HG03159 (cell line): Measurements from ENCODE around the gene LIM2.
"Not testable (repeated sequence)": the region's sequence is repeated elsewhere in the genome, so short reads cannot be mapped to it uniquely, and the experiment has no call there.

Experiments used
- ATAC-seq: cut with Tn5 transposase; IDR thresholded peaks from one replicate; pipeline ENCODE4 v1.9.1; 2021; ENCODE audit warnings: mild to moderate bottlenecking, moderate library complexity; ENCODE audit not compliant: unreplicated experiment

Gene LIM2, protein sequence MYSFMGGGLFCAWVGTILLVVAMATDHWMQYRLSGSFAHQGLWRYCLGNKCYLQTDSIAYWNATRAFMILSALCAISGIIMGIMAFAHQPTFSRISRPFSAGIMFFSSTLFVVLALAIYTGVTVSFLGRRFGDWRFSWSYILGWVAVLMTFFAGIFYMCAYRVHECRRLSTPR

DNA sequence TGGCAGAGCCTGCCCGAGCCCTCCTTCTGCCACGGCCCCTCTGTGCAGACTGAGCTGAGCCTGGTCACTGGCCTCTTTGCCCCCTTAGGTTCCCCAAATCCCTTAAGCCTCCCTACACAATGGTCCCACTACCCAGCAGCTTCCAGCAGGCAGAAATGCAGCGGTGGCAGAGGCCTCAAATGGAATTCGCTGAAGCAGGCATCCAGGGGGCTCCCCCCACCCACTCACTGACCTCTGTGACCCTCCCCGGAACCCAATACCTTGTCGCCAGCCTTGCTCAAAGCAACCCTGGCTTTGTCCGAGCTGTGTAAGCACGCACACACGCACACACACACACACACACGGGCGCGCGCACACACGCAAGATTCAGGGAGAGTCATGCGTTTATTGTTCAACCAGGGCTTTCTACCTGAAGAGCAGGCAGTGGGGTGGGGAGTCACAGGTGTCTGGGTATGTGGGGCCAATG lies at the start of gene LIM2:
Gene LIM2, minus strand, starts transcription at position 51 of the 466 bp plus-strand sequence. CDS start 531 bp downstream, outside the sequence.
- no peak for ATAC-seq

DNA sequence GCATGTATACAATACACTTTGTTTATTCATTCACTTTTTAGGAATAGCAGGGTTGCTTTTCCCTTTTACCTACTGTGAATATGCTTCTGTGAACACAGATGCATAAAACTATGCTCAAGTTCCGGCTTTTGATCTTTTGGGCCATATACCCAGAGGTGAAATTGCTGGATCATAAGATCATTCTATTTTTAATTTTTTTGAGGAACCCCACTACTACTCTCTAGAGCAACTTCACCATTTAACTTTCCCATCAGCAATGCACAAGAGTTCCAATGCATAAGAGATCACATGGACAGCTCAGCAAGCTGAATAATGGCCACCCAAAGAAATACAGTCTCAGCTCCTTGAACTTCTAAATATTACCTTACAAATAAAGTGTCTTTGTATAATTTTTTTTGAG lies 46.7 kb upstream of the LIM2 start:
- no peak for ATAC-seq

DNA sequence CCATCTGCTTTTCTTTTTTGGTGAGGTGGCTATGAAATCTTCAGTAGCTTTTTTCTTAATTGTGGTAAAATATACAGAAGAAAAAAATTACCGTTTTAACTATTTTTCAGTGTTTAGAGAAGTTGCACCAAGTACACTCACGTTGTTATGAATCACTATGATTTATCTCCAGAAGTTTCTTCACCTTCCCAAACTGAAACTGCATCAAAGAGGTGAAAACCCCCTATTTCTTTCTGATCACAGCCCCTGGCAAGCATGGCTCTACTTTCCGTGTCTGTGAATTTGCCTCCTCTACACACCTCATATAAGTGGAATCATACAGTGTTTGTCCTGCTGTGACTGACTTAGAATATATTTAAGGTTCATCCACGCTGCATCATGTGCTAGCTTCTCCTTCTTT lies 45.3 kb upstream of the LIM2 start:
- ATAC-seq, result no peak

DNA sequence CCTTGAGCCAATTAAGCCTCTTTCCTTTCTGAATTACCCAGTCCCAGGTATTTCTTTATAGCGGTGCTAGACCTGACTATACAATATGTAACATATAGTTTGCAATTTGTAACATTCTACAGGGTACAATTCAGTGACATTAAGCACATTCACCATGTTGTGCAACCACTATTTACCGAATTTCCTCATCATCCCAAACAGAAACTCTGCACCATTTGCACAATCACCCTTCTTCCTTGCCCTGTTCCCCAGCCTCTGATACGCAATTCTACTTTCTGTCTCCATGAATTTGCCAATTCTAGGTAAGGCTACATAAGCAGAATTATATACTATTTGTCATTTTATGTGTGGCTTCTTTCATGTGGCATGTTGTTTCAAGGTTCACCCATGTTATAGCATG lies 43.4 kb upstream of the LIM2 start:
- ATAC-seq, result no peak

DNA sequence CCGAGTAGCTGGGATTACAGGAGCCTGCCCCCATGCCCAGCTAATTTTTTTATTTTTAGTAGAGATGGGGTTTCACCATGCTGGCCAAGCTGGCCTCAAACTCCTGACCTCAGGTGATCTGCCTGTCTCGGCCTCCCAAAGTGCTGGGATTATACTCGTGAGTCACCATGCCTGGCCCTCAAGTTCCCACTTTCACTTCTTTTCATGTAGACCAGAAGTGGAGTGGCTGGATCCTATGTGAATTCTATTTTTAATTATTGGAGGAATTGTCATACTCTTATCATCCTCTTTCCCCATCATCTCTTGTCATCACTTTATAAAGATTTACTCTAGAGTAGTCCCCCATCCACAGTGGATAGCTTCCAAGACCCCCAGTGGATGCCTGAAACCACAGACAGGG lies 42.4 kb upstream of the LIM2 start:
- no peak for ATAC-seq

DNA sequence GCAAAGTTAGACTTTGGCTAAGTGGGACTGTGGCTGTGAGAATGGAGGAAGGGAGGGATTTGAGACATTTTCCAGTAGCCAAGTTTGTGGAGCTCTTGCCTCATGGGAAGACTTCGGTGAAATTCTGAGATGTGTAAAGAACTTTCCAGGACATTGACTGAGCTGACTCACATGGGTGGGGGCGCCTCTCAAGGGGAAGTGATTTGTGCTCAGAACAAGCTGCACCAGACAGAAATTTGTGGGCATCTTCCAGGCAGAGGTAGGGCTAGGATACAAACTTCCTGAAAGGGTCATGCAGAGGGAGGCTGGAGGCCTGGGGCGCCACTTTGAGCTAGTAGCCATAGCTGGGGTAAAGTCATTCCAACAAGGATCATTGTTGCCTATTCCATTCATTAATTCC lies 39.4 kb upstream of the LIM2 start:
- ATAC-seq, result no peak

DNA sequence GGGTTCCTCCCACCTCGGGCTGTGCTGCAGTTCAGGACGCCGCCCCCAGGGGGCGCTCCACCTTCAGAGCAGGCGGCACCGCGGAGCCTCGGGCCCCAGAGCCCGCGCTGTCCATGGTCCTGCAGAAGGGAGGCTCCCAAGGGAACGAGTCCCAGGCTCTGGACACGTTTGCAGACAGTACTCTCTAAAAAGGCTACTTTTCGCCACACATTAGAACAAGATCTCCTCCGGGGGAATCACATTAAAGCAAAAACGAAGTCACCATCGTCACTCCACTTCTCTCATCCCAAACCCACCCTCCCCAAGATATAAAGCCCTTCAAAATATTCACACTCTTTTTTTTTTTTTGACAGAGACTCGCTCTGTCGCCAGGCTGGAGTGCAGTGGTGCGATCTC lies 34.3 kb upstream of the LIM2 start:
- no peak for ATAC-seq

DNA sequence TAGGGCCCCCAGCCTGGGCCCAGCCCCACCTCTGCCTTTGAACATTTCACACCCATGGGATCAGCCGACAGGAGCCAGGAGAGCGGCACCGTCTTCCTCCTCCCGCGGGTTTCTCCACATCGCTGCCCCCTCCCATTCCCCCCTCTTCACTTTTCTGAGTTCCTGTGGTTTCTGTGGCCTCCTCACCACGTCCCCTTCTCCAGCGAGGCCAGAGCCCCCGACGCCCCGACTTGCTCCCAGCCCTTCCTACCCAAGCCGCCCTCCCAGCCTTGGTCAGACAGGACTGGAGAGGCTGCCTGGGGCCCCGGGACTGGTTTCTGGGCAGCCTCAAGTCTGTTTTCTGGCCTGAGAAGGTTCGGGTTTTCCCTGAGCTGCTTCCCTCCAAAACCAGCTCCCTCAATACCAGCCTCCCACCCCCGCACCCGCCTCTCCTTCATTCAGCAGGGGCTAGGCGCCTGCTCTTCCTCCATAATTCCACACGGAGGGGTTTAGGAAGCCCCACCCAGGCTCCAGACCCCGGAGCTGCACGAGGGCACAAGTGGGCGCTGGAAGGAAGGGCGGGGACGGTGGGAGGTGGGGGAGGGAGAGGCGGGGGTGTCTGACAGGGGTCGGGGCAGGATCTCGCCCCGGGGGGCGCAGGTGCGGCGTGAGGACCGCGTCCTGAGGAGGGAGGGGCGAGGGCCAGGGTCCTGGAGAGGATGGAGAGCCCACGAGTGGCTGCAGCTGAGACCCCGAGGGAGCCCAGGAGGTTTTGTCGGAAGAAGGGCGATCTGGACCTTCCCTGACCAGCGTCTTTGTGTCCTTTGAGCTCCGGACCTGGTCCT lies 33.7 kb upstream of the LIM2 start:
- ATAC-seq, result no peak

DNA sequence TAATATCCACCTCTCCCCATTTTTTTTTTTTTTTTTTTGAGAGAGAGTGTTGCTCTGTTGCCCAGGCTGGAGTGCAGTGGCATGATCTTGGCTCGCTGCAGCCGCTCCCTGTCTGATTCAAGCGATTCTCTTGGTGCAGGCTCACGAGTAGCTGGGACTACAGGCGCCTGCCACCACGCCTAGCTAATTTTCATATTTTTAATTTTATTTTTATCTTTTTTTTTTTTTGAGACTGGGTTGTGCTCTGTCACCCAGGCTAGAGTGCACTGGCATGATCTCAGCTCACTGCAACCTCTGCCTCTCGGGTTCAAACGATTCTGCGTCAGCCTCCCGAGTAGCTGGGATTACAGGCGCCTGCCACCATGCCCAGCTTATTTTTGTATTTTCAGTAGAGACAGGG lies 32.7 kb upstream of the LIM2 start:
- ATAC-seq, result not testable (repeated sequence)

DNA sequence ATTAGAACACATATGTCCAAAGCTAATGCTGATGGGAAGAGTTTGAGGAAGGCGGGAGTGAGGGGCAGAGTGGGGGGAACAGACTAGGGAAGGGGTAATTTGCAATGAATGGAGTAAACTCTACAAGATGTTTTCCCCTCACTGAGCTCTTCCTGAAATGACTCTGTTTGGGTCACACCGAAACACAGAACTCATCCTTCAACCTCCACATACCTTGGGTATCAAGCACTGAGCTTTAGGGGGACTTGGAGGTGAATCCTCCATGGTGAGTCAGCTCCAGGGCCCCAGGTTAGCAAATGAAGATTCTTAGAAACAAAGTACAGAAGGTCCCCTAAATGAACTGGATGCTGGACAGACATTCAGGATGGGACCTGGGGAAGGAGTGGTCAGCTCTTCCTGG lies 30.9 kb upstream of the LIM2 start:
- no peak for ATAC-seq

DNA sequence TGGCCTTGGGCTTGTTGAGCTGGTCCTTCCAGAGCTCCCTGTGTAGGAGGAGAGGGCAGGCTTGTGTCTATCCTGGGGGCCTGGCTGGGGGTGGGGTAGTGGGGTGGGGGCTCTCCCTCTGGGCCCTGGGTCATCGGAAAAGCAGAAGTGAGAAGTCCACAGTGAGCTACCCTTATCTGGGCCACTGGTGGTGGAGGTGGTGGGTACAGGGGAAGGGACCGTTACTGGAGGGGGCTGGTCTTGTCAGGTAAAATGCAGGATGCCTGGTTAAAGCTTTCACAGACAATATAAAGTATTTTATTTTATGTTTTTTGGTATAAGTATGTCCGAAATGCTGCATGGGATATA lies 30.0 kb upstream of the LIM2 start:
- ATAC-seq, result peak; percentile 33

DNA sequence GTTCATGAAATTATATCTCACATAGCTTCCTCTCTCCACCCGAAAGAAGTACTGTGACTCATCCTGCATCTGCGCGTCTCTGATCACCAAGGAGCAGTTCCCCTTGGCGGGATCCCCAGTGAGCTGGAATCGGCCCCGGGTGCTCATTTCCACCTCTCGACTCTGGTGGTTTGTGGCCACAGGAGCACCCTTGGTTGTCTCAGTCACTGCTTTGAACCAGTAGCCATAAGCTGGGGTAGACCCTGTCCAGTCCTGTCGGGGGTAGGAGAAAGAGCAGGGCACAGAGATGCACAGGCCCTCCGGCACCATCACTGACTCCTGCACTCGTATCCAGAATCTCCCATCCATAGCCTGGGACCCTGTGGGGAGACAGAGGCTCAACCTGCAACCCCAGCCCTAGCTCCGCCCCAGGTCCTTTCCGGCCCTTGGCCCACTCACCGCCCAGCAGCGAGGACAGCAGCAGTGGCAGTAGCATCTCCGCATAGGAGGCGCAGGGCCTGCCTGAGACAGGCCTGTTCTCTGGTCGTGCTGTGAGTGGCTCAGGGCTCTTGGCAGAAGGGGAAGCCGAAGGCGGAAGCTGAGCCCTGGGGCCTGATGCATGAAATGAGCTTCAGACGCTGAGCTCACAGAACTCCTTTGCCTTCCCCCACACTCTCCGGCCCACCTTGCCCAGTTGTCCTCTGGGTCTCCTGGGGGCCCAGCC lies 29.5 kb upstream of the LIM2 start, which contains the start of gene SIGLEC10:
Gene SIGLEC10, minus strand, starts transcription at position 536 of the 703 bp plus-strand sequence. Its CDS starts 61 bp downstream, at position 475.
- ATAC-seq, result peak; percentile 55

DNA sequence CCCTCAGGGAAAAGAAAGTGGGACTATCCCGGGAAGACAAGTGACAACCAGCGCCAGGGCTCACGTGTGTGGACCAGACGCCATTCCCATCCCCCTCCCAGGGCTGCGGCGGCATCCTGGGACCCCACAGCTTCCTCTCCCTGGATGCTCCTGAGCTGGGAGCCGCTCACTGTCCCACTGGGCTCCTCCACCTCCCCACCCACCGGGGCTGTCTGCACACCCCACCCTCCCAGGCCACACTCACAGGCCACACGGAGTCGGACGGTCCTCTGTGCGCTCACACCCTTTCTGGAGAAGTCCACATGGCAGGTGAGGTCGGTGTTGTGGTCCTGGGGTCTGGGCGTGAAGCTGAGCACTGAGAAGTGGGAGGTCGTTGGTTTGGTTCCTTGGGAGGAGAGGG lies 28.6 kb upstream of the LIM2 start:
- not testable (repeated sequence) for ATAC-seq

DNA sequence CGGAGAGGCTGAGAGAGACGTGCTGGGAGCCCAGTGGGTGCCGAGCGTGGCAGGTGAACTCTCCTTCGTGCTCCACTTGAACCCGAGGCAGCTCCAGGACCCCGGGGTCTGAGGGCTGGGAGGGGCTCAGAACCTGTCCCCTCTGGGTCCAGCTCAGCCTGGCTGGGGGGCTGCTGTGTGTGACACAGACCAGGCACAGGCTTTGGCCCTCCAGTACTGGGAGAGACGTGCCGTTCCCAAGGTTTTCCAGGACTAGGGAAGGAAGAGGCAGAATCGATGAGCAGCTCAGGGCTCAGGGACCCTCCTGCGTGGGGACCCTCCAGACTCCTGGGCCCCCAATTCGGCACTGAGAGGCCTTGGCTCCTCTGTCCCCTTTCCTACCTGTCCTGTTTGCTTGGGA lies 27.4 kb upstream of the LIM2 start:
- no peak for ATAC-seq

DNA sequence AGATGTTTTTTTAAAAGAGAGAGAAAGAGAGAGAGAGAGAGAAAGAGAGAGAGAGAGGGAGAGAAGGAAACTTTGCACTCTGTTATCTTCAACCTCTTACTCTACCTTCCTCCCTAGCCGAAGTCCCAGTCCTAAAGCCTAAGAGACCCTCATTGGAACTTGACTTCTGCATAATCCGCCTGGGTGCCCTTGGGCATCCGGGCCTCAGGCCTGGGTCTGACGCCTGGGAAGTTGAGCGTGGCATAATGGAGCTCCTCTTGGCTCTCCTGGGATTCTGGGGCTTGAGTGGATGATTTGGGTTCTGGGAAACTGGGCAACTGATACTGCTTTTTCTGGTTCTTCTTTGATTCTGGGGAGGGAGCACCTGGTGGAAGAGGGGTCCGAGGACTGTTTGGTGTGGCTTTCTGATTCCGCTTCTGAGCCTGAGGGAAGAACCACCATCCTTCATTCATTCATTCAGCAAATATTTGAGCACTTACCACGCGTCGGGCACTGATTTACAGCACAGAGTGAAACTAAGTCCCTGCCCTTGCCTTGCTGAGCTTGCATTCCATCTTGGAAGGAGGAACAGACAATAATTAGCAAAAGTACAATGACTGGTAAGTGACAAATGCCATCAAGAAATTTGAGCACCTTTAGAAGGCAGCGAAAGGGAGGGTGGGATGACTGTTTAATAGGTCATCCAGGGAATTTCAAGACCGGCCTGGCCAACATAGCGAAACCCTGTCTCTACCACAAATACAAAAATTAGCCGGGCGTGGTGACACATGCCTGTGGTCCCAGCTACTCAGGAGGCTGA lies 23.4 kb upstream of the LIM2 start:
- no peak for ATAC-seq

DNA sequence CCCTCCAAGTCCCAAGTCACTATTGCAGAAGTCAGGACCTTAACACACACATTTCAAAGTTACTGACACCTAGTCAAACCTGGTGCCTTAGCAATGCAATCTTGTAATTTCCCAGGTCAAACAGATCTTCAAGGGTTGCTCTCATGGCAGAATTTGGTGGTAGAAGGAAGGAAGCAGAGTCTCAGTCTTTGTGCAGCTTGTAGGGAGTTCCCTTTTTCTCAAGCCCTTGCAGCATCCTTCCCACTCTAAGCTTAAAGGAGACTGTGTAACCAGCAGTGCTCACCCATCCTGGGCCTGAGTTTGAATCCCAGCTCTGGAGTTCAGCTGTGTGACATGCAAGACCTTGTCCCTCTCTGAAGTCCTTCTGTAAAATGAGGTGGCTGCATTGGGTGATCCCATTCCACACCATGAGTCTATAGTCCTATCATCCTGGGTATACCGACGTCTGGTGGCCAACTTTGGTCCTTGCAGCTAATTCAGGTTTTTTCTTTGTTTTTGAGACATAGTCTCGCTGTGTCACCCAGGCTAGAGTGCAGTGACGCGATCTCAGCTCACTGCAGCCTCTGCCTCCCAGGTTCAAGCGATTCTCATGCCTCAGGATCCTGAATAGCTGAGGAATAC lies 19.8 kb upstream of the LIM2 start:
- ATAC-seq, result no peak

DNA sequence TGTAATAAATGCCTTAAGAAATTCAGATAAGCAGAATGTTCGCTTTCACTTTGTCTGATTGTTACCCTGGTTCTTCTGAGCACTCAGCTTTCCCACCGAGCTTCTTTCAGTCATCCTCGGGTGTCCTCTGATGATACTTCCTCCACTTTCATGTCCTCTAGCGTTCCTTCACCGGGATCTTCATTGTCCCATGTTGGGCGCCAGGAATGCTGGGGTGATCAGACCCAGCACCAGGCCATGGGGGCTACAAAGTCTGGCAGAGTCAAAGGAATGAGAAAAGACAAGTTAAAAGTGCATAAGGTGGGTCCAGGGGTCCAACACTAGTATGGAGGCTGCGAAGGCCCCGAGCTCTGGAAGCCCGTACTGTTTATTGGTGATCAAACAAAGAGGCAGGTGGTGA lies 14.3 kb upstream of the LIM2 start:
- ATAC-seq, result no peak

DNA sequence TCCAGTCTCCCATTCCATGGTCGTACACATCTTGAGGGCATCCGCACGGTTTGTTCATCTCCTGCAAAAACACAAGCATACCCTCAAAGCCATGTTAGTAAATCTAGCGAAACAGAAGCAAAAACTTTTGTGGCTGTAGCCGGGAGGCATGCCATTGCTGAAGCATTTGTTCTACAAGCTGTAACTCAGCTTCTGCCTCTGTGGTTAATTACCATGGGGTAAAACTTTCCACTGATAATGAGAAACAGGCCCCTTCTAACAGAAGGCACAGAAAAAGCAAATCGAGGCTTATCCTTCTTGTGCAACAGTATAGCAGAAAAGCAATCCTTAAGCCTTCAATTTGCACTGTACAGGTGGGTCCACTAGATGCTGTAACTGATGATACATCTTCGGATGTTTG lies 12.2 kb upstream of the LIM2 start:
- not testable (repeated sequence) for ATAC-seq

DNA sequence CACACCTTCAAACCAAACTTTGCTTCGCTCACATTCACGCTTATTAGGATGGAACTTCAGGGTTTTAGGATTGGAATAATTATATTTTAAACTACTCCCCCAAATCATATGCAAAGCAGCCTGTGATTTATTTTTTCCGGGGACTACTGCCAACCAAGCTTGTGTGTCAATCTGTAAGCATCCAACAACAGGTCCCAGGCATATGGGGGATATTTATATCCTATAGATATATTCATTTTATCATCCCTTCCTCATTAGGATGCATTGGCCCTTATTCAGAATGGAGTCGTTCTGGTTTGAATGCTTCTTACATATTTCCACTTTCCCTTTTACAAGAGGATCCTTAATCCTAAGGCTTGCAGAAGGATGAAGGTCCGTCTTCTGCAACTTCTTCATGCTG lies 11.5 kb upstream of the LIM2 start:
- ATAC-seq, result no peak

DNA sequence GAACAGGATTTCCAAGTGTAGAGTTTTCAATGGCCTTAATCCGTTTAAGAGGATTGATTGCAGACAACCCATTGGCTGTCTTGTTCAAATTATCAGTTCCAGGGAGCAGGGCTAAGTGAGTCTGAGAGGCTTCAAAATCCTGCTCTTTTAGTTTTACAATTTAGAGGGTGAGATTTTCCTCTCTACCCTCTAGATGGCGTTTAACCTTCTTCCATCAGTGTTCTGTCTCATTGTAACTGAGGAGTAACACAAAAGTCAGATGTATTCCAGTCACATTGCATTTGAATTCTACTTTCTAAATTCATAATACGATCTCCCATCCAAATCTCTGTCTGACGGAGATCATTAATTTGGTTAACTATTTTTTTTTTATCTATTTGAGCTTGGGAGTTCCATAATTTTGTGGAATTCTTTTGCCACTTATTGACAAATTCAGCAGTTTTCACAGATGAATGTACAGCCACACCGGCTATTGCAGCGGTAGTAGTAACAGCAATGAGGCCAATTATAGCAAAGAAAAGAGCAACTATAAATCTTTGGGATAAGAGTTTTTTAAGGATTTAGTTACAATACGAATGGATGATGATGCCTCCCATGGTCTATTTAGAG lies 10.4 kb upstream of the LIM2 start:
- no peak for ATAC-seq
